Activated CD4-positive, alpha-beta T cell treated with anti-CD3 and anti-CD28 coated beads for 36 hours (primary cell): ENCODE measurements around the gene ITPR2. TPM values are rescaled to one million over a fixed set of nuclear protein-coding genes. Genes with fewer than 3 reads are reported as not detected.
"Not testable (repeated sequence)": the region's sequence is repeated elsewhere in the genome, so short reads cannot be mapped to it uniquely, and the experiment has no call there.

ENCODE experiments used
- ATAC-seq: fragments of 200-7000 bp; cut with Tn5 transposase; one replicate; pipeline ENCODE4 v1.10.0; 2021; ENCODE audit warnings: mild to moderate bottlenecking, moderate library complexity
- CTCF ChIA-PET: fragments of 350-600 bp; sonication (Branson Sonifier 250); formaldehyde crosslinking; loops from one replicate; lab custom pipeline; 2021; ENCODE audit warnings: antibody characterized with exemption; lab: Charles Lee
- POLR2A ChIA-PET: fragments of 350-600 bp; sonication (Branson Sonifier 250); formaldehyde crosslinking; loops from one replicate; lab custom pipeline; 2021; ENCODE audit warnings: antibody characterized with exemption, inconsistent platforms; lab: Charles Lee
- DNase-seq: peaks from one replicate; pipeline ENCODE4 v3.0.0-alpha.2; 2020
- H3K27ac Mint-ChIP-seq: one replicate; pipeline ENCODE4 v1.8.0; 2021; ENCODE audit warnings: mixed read lengths
- H3K27me3 Mint-ChIP-seq: one replicate; pipeline ENCODE4 v1.8.0; 2021; ENCODE audit warnings: mixed read lengths
- H3K36me3 Mint-ChIP-seq: one replicate; pipeline ENCODE4 v1.8.0; 2021; ENCODE audit warnings: low read depth, mixed read lengths
- H3K4me1 Mint-ChIP-seq: one replicate; pipeline ENCODE4 v1.8.0; 2021; ENCODE audit warnings: mixed read lengths
- H3K4me3 Mint-ChIP-seq: one replicate; pipeline ENCODE4 v1.8.0; 2021; ENCODE audit warnings: mild to moderate bottlenecking, moderate library complexity, mixed read lengths
- H3K9me3 Mint-ChIP-seq: one replicate; pipeline ENCODE4 v1.8.0; 2021; ENCODE audit warnings: low read depth, mixed read lengths
- intact Hi-C, 2 experiments: fragments of 100-400 bp; cut with DNase I in 1 of 2; cut with micrococcal nuclease in 1 of 2; formaldehyde crosslinking; loops; one replicate each; pipeline versions ENCODE4 v1.14.2 to v1.15.1; 2022 to 2024; cut with DNase I, micrococcal nuclease
- total RNA-seq, 2 experiments: library from RNA; stranded (reverse); gene quantifications; one replicate each; pipeline ENCODE4 v1.2.3, GENCODE V29; 2021

ITPR2 gene
- total RNA-seq, 2 experiments from 2014 or later = 27.3 to 28.6 TPM

DNA sequence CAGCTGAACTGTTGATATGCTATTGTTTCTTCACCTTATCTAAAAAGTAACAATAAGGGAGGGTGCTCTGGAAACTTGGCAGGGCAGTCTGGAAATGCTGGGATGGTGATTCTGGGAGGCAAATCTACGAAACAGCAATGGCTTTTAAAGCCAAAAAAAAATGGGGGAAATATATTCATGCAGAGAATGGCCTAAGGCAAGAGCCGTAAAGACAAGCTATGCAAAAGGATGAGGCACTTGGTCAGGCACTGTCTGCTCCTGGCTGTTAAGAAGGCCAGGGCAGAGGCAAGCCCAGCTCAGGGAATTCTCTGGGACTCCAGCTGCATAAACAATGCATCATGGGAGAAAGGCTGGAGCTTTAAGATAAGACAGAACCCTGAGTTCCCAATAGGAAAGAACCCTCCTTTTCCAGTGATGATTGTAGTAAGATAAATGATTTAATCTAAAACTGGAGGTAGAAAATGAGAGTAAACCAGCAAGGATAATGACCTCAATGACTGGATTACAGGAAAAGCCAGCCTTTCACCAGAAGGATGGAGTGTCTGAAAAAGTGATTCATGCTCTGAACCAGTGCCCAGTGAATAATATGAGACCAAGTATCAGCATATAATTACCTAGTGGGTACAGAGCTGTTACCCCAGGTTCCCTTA lies 46.0 kb downstream of the ITPR2 start:
- Mint-ChIP-seq H3K27me3 (no peaks in the 10 kb centered on the region), H3K4me3 (no peak overlapping the region), H3K4me1 (peaks cover 28% of the 10 kb centered on the region), H3K9me3 (peaks cover 2% of the 10 kb centered on the region), H3K27ac (peak overlapping the region; percentile 49), H3K36me3 (peaks cover 43% of the 10 kb centered on the region)
- intact Hi-C loops = no loop called here
- POLR2A ChIA-PET = no interaction called here
- no peak for ATAC-seq
- CTCF ChIA-PET = no interaction called here
- no peak for DNase-seq

- Mint-ChIP-seq H3K27ac (peak overlapping the region; percentile 49), H3K9me3 (peaks cover 2% of the 10 kb centered on the region), H3K36me3 (peaks cover 43% of the 10 kb centered on the region), H3K4me3 (no peak overlapping the region), H3K27me3 (no peaks in the 10 kb centered on the region), H3K4me1 (peaks cover 23% of the 10 kb centered on the region)
- no peak for ATAC-seq
- intact Hi-C loops = no loop called here
- no peak for DNase-seq
- ChIA-PET CTCF (no interaction called here), POLR2A (no interaction called here)
Measured at GRCh38 chr12:26786491-26786864, 46.5 kb downstream of the ITPR2 start.

GRCh38 chr12:26783816-26784379 lies 49.1 kb downstream of the ITPR2 start:
- intact Hi-C loops, POLR2A ChIA-PET, H3K27ac Mint-ChIP-seq, ATAC-seq, H3K27me3 Mint-ChIP-seq, H3K9me3 Mint-ChIP-seq, DNase-seq, H3K4me3 Mint-ChIP-seq: not testable (repeated sequence)
- H3K36me3 Mint-ChIP-seq = peaks cover 53% of the 10 kb centered on the region
- peaks cover 14% of the 10 kb centered on the region for H3K4me1 Mint-ChIP-seq
- CTCF ChIA-PET = interaction anchor here (1.5 kb wide), 1 partner anchor 26 kb away, joined by 3 read pairs; no protein-coding TSS in a partner anchor

GRCh38 chr12:26783131-26783526 lies 49.9 kb downstream of the ITPR2 start:
- POLR2A ChIA-PET = no interaction called here
- Mint-ChIP-seq H3K27ac (no peak overlapping the region), H3K4me1 (peaks cover 6% of the 10 kb centered on the region), H3K27me3 (no peaks in the 10 kb centered on the region), H3K4me3 (no peak overlapping the region), H3K36me3 (peaks cover 50% of the 10 kb centered on the region), H3K9me3 (peaks cover 12% of the 10 kb centered on the region)
- CTCF ChIA-PET = interaction anchor here (0.9 to 1.5 kb wide), 2 partner anchors 26 to 51 kb away, joined by 3 read pairs; no protein-coding TSS in a partner anchor
- intact Hi-C loops = no loop called here
- no peak for ATAC-seq
- DNase-seq = no peak

GRCh38 chr12:26782372-26783130 lies 50.4 kb downstream of the ITPR2 start:
- ChIA-PET CTCF (interaction anchor here (0.9 to 1.5 kb wide), 2 partner anchors 27 to 51 kb away, joined by 3 read pairs; no protein-coding TSS in a partner anchor), POLR2A (no interaction called here)
- Mint-ChIP-seq H3K4me3 (no peak overlapping the region), H3K4me1 (peaks cover 1% of the 10 kb centered on the region), H3K9me3 (peaks cover 12% of the 10 kb centered on the region), H3K36me3 (peaks cover 54% of the 10 kb centered on the region), H3K27ac (no peak overlapping the region), H3K27me3 (no peaks in the 10 kb centered on the region)
- no peak for DNase-seq
- intact Hi-C loops = no loop called here
- no peak for ATAC-seq

DNA sequence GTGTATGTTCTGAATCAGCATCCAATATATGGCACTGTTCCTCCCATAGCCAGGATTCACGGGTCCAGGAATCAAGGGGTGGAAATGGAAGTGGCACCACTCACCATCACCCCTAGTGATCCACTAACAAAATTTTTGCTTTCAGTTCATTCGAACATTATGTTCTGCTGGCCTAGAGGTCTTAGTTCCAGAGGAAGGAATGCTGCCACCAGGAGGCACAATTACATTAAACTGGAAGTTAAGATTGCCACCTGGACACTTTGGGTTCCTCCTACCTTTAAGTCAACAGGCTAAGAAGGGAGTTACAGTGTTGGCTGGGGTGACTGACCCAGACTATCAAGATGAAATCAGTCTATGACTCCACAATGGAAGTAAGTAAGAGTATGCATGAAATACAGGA lies 52.3 kb downstream of the ITPR2 start:
- ATAC-seq, intact Hi-C loops, H3K27ac Mint-ChIP-seq, DNase-seq, POLR2A ChIA-PET, H3K4me1 Mint-ChIP-seq, H3K27me3 Mint-ChIP-seq, CTCF ChIA-PET, H3K4me3 Mint-ChIP-seq: not testable (repeated sequence)
- Mint-ChIP-seq H3K36me3 (peaks cover 64% of the 10 kb centered on the region), H3K9me3 (peaks cover 24% of the 10 kb centered on the region)

- H3K9me3 Mint-ChIP-seq = peaks cover 25% of the 10 kb centered on the region
- ATAC-seq, H3K4me1 Mint-ChIP-seq, H3K4me3 Mint-ChIP-seq, H3K27ac Mint-ChIP-seq, intact Hi-C loops, POLR2A ChIA-PET, CTCF ChIA-PET, DNase-seq, H3K27me3 Mint-ChIP-seq: not testable (repeated sequence)
- peaks cover 73% of the 10 kb centered on the region for H3K36me3 Mint-ChIP-seq
Measured at GRCh38 chr12:26778173-26778775, 54.7 kb downstream of the ITPR2 start.

GRCh38 chr12:26777236-26777635 lies 55.8 kb downstream of the ITPR2 start:
- ATAC-seq = no peak
- ChIA-PET POLR2A (no interaction called here), CTCF (no interaction called here)
- no peaks in the 10 kb centered on the region for H3K4me1 Mint-ChIP-seq
- no peak overlapping the region for H3K4me3 Mint-ChIP-seq
- no peak for DNase-seq
- intact Hi-C loops = no loop called here
- H3K27ac Mint-ChIP-seq = no peak overlapping the region
- H3K36me3 Mint-ChIP-seq = peaks cover 69% of the 10 kb centered on the region
- H3K27me3 Mint-ChIP-seq = no peaks in the 10 kb centered on the region
- peaks cover 25% of the 10 kb centered on the region for H3K9me3 Mint-ChIP-seq

- H3K4me3 Mint-ChIP-seq, DNase-seq, CTCF ChIA-PET, intact Hi-C loops, ATAC-seq, H3K27ac Mint-ChIP-seq, H3K27me3 Mint-ChIP-seq, POLR2A ChIA-PET, H3K4me1 Mint-ChIP-seq: not testable (repeated sequence)
- Mint-ChIP-seq H3K9me3 (peaks cover 25% of the 10 kb centered on the region), H3K36me3 (peaks cover 61% of the 10 kb centered on the region)
Measured at GRCh38 chr12:26775991-26776390, 57.0 kb downstream of the ITPR2 start.

DNA sequence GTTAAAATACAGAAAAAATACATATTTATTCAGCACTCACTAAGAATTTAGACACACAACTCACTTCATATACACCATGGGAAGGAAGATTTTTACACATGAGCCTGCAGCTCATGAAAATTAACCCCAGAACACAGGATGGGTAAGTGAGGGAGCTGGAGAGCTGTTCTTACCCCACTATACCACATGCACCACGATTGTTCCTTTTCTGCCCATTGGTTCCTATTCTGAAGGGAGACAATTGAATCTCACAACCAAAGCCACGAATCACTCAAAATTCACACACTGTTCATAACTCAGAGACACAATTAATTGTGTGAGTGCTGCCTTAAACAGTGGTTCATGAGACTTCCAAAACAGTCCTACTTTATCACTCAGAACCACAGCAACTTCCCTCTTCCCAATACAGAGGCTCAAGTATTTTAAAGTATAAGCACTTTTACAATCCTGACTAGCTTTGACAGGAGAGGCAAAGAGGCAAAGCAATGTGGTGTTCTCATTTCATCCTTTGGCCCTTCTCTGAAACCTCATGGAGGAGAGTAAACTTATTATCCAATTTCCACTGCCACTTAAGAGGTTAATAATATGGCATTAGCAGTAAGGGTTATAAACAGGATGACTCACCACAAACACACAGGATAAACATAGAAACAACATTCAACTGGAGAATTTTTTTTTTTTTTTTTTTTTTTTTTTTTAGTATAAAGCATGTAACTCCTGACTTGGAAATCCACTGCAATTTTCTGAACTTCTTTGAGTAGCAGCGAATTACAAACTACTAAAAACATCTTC lies 59.5 kb downstream of the ITPR2 start:
- ATAC-seq (no peak), DNase-seq (no peak)
- ChIA-PET POLR2A (interaction anchor here (0.6 kb wide), 1 partner anchor 45 kb away, joined by 6 read pairs; no protein-coding TSS in a partner anchor), CTCF (no interaction called here)
- no peaks in the 10 kb centered on the region for H3K27me3 Mint-ChIP-seq
- H3K36me3 Mint-ChIP-seq = peaks cover 55% of the 10 kb centered on the region
- H3K4me3 Mint-ChIP-seq = no peak overlapping the region
- peaks cover 8% of the 10 kb centered on the region for H3K4me1 Mint-ChIP-seq
- peaks cover 18% of the 10 kb centered on the region for H3K9me3 Mint-ChIP-seq
- no peak overlapping the region for H3K27ac Mint-ChIP-seq
- intact Hi-C loops = no loop called here

DNA sequence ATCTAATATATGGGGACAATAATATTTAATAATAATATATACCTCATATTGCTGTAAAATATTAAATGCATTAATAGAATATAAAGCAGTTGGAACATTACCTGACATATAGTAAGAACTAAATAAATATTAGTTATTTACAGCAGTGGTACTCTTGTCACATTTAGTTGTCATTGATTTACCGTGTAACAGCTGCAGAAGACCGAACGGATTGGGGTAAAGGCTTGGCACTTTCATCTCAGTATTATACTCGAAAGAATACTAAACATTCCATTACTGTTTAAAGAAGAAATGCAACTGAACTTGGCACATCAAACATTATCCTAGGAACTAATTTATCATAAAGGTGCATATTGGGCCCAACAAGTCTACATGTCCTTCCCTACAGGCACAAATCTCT lies 61.1 kb downstream of the ITPR2 start:
- Mint-ChIP-seq H3K4me3 (no peak overlapping the region), H3K4me1 (peaks cover 13% of the 10 kb centered on the region), H3K36me3 (peaks cover 41% of the 10 kb centered on the region), H3K9me3 (peaks cover 9% of the 10 kb centered on the region), H3K27ac (no peak overlapping the region), H3K27me3 (no peaks in the 10 kb centered on the region)
- ChIA-PET CTCF (no interaction called here), POLR2A (no interaction called here)
- DNase-seq (no peak), ATAC-seq (no peak)
- intact Hi-C loops = no loop called here
